ENCODE measurements around the gene KRT5. TPM values are rescaled to one million over a fixed set of nuclear protein-coding genes. Genes with fewer than 3 reads are reported as not detected.

Gene KRT5
- total RNA-seq, 4 donors from 2014 or later = 0.33 to 1.3 (median 0.88) TPM; not detected in 1

DNA sequence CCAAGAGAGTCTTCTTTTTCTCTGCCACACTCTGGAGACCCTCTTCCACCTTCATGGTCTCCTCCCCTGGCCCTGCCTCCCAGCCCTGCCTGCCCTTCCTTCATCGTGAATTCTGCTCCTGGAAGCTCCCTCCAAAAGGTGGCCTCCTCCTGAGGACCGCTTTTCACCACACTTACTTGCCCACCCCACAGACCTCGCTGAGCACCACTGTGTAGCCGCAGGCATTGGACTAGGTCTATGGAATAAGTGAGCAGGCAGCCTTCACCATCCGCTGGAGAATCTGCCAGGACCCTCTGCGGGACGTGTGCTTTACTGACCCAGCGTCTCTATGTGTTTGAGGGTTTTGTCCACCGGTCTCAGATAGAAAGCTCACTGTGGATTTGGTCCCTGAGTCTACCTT, 9.7 kb upstream of the KRT5 start:
- TF ChIP-seq, protein P1, sequence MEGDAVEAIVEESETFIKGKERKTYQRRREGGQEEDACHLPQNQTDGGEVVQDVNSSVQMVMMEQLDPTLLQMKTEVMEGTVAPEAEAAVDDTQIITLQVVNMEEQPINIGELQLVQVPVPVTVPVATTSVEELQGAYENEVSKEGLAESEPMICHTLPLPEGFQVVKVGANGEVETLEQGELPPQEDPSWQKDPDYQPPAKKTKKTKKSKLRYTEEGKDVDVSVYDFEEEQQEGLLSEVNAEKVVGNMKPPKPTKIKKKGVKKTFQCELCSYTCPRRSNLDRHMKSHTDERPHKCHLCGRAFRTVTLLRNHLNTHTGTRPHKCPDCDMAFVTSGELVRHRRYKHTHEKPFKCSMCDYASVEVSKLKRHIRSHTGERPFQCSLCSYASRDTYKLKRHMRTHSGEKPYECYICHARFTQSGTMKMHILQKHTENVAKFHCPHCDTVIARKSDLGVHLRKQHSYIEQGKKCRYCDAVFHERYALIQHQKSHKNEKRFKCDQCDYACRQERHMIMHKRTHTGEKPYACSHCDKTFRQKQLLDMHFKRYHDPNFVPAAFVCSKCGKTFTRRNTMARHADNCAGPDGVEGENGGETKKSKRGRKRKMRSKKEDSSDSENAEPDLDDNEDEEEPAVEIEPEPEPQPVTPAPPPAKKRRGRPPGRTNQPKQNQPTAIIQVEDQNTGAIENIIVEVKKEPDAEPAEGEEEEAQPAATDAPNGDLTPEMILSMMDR (IDR thresholded peaks at IDR 0.05; ENCODE audit: low read depth) = no peak

DNA sequence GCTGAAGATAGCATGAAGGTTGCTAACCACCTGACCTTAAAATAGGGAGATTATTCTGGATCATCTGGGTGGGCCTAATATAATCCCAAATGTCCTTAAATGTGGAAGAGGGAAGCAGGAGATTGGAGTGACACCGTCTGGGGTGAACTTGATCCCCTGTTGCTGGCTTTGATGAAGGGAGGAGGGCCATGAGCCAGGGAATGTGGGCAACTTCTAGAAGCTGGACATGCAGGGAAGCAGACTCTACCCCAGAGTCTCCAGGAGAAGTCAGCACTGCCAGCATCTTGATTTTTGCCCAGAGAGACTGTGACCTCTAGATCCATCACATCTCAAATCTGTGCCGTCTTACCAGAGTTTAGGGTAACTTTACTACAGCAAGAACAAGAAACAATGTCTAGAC, 9.2 kb upstream of the KRT5 start:
- TF ChIP-seq, protein P1 (IDR thresholded peaks at IDR 0.05; ENCODE audit: low read depth) = no peak

DNA sequence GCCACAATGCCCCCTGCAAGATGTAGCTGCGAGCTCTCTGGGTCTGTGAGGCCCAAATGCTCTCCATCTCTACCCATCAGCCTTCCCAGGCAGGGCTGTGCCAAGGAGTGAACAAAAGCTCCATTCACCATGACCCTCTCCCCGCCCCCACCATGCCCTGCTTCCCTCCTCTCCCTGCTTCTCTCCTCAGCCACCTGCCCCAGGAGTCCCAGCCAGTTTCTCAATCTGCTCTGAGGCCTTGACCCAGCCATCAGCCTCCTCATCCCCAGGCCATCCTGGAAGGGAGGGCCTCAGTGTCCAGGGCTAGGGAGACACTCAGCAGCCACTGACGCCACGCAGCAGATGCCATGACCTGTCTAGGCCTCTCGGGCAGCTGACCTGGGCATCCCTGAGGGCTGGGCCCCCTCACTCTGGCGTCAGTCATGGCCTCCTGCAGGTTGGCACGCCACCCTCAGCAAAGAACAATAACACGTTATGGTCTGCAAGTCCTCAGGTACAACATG, 8.5 kb upstream of the KRT5 start:
- TF ChIP-seq, protein P1 (IDR thresholded peaks at IDR 0.05; ENCODE audit: low read depth) = no peak

DNA sequence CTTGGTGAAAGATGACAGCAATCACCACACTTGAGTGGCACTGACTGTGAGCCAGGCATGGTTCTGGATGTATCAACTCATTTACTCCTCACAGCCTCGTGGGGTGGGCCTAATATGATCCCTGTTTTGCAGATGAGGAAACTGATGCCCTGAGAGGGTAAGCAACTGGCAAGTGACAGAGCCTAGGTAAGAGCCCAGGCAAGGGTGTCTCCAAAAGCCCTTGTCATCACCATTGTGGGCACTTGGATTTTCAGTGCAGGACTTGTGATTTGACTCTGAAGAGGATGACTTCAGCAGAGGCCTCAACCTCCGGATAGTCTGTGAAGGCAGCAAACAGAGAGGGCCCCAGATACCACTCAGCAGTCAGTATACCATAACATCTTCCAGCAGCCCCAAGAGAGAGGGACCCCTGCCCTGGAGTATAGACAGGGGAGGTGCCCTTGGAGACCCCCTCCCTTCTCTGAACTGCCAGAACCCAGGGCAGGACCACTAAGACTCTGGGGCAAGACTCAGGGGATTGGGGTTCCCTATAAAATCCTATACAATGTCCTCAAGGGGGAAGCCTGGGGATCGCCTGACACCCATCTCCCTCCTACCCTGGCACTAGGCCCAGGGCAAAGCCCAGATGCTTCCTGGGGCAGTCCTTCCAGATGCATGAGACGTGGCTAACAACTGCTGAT, 7.1 kb upstream of the KRT5 start:
- TF ChIP-seq, protein P1 (IDR thresholded peaks at IDR 0.05; ENCODE audit: low read depth) = no peak

DNA sequence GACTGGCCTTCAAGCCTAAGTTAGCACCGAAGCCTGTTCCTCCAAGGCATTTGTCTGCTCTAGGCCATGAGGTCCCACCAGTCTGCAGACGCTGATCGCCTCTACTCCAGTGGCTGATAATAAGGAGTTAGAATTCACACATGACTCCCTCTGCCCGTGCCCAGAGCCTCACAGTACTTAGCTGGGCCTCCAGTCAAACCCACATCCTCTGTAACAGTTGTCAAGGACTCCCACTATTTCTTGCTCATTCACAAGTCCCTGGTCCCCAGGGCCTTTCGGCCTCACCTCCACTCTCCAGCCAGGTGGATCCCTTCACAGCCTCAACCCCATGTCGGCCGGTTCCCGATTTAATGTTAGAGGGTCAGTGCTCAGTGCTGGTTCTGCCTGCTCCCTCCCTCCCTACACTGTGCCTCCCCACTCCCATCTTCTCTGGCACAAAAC, 6.3 kb upstream of the KRT5 start:
- TF ChIP-seq, protein P1 (IDR thresholded peaks at IDR 0.05; ENCODE audit: low read depth) = no peak

DNA sequence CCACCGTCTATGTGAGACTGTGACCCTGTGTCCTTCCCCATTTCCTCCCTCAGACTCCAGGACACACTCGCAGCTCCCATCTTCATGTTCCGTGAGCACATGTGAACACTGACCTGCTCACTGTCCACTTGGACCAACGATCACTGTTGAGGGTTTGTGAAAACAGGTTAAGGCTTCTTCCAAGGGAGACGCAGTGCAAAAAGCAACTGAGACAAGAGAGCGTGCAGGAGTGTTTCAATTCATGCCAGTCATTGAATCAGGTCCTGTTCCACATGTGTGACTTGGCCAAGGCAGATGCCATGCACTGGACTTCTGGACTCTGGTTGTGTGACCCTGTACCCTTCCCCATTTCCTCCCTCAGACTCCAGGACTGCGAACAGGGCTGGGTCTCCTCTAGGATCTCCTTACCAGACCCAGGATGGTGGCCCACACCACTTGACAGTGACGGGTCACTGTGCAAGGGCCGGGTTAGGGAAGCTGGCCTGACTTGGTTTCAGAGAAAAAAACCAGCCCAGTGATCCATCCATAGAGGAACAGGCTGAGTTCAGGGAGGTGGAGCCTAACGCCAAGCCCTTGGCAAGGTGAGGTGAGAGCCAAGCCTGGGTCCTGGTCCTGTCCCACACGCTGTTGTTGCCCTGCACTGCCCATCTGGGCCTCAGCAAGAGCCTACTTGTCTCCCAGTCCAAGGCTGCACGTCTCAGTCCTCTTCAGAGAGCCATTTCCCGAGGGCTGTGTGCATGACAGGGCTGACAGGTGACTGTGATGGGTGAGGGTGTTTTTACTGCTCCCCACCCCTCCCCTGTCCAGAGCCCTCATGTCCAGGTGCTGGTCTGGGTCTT, 5.7 kb upstream of the KRT5 start:
- TF ChIP-seq, protein P1 (IDR thresholded peaks at IDR 0.05; ENCODE audit: low read depth) = no peak

Measured in subcutaneous adipose tissue (tissue), 4 donors.